GM20431 (cell line): ENCODE results near the gene RAVER2.
"Not testable (repeated sequence)": the region's sequence is repeated elsewhere in the genome, so short reads cannot be mapped to it uniquely, and the experiment has no call there.

Source experiments
- in situ Hi-C: fragments of 300-500 bp; cut with MseI, MboI; formaldehyde crosslinking; loops from one replicate; pipeline ENCODE4 v1.15.0; 2020; ENCODE audit warnings: low sequenced_read_pairs; ENCODE audit not compliant: unreplicated experiment

The RAVER2 gene, protein sequence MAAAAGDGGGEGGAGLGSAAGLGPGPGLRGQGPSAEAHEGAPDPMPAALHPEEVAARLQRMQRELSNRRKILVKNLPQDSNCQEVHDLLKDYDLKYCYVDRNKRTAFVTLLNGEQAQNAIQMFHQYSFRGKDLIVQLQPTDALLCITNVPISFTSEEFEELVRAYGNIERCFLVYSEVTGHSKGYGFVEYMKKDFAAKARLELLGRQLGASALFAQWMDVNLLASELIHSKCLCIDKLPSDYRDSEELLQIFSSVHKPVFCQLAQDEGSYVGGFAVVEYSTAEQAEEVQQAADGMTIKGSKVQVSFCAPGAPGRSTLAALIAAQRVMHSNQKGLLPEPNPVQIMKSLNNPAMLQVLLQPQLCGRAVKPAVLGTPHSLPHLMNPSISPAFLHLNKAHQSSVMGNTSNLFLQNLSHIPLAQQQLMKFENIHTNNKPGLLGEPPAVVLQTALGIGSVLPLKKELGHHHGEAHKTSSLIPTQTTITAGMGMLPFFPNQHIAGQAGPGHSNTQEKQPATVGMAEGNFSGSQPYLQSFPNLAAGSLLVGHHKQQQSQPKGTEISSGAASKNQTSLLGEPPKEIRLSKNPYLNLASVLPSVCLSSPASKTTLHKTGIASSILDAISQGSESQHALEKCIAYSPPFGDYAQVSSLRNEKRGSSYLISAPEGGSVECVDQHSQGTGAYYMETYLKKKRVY

DNA sequence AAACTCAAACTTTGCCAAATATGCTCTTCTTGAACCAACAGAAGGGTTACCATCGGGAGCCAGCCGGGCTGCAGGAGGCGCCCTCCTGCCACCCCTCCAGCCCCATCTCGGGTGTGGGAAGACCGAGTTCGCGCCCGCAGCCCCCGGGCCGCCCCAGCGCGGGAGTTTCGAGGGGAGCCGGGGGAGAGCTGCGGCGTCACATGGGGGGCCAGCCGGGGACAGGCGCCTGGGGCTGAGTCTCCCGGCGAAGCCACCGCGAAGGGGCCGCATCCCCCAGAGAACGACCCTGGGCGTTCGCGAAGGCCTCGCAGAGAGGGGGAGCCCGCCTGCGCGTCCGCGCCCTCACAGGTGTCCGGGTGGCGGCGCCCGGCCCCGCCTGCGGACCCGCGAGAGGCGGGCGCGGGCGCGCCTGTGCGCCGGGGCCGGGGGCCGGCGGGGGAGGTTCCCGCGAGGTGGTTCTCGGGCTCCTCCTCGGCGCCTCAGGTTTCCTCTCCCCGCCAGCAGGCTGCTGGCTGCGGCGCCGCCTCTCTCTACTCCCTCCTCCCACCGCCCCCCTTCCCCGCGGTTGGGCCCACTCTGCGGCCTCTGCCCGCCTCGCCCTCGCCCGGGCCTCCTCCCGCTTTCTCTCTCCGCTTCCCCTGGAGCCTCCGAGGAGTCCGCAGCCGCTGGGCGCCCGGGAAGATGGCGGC, at the start of gene RAVER2:
Gene RAVER2 (plus strand): TSS at position 584 of the 689 bp plus-strand sequence. CDS start 98 bp downstream, at position 682.
- in situ Hi-C loops, result no loop called here

DNA sequence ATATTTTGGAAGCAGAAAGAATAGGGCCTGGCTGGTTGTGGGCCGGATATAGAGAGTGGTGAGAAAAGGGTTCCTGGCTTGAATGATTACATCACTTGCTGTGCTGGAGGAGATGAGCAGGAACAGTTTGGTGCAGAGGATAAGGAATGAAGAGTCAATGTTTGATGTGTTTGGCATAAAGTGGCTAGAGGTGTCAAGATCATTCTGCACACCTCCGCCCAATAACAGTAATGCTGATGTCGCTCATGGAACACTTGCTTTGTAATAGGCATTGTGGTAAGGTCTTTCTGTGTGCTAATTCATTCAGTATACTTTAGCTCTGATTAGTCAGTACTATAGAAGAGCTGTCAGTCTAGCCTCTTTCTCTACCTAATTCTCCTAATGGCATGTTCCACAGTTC, 48.0 kb upstream of the RAVER2 start:
- in situ Hi-C loops, result no loop called here

DNA sequence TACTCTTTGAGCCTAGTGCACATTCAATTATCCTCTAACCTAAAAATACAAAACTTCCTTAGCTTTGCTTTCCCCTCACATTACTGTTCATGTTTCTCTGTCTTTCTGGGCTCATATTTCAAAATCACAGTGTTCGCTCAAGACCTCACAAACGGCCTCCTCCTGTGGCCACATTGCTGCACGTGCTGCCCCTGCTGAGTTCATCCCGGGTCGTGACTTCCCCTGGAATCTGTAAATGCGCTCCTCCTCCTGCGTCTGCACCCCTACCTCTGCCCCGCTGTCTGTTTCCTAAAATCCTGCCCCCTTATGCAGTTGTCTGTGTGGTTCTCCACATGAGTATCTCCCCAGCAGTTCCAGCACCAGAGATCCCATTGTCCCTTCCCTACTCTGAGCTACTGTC, 45.5 kb upstream of the RAVER2 start:
- in situ Hi-C loops, result no loop called here

DNA sequence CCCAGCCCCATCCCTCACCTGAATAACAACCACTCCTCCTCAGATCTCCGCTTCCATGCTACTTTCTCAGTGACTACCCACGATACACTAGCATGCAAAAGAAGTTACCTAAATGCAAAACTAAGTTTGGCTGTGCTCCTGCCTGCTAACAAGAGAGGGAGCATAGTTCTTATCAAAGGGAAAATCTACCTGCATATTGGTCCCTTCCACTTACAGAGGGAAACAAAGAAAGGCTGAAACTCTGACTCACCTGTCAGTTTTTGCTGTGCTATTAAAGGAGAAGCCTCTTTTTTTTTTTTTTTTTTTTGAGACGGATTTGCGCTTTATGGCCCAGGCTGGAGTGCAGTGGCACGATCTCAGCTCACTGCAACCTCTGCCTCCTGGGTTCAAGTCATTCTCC, 43.8 kb upstream of the RAVER2 start:
- in situ Hi-C loops, result no loop called here

DNA sequence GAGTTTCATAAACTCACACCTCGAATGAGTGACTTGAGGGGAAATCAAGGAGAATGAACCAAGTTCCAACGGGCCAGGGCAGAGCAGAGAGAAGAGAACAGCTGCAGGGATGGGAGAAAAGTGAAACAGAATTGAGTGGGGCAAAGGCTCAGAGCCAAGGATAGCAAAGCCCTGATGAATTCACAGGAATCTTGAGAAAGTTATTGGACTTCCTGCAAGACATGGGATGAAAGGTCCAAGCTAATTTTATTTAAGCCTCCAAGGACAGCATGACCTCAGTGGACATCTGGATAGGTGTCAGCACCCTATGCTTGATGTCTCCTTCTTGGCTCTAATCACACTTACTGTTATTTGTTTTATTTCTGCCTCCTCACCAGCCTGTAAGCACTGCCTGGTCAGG, 43.0 kb upstream of the RAVER2 start:
- in situ Hi-C loops, result no loop called here

GRCh38 chr1:64702670-64703069, 42.2 kb upstream of the RAVER2 start:
- in situ Hi-C loops, result not testable (repeated sequence)

DNA sequence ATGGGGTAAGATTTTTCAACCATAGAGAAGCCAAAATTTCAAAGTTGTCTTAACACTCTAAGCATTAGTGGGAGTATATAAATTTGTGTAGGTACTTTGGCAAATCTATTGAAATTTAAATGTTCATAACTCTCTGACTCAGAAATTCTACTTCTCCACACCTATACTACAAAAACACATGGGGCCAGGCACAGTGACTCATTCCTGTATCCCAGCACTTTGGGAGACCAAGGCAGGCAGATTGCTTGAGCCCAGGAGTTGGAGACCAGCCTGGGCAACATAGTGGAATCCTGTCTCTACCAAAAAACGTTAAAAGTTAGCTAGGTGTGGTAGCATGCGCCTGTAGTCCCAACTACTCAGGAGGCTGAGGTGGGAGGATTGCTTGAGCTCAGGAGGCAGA, 41.3 kb upstream of the RAVER2 start:
- in situ Hi-C loops, result no loop called here

DNA sequence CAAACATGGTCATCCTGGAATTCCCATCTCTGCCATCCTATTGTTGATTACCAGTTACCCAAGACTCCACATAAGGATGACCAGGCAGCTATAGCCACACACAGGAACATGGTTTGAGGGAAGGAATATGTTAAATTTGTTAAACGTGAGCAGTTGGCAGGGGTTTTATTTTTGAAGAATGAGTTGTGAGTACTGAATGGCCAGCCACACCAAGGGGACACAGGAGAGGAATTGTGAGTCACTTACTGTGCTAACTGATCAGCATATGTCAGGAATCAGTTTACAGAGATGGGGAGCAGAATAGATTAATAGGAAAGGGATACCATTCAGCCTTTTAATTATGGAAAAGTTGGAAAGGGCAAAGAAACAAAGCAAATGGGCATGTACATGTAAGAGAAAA, 39.3 kb upstream of the RAVER2 start:
- in situ Hi-C loops, result no loop called here

DNA sequence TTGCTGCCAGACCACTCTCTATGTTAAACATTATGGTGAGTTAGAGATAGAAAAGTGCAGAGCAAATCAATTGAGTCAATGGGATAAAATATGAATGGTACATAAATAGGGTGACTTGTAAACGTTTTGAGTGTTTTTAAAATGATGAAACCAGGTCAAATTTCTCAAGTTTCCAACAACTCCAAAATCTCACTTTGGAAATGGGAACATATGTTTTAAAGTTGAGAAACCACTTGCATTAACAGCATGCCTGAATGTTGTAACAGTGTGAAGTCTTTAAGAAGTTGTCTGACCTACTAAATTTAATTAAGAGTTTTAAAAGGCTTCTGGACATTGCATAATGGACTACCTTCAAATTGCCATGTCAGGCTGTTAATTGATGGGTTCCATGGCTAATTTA, 33.6 kb upstream of the RAVER2 start:
- in situ Hi-C loops, result no loop called here

DNA sequence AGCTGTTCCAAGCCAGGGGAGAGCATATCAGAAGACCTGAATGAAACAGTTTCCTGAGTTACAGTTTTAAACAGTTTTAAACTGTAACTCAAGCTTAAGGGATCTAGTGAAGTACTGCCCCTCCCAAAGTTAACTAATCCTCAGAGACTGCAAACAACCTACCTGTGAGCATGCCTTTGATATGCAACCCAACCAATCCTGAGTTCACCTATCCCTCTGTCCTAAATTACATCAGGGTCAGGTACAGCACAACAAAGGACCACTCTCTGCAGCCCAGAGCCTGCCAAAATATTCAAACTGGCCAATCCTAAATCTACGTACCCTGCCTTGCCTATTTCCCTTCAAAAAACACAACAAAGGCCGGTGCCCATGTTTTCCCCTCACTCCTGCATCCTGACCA, 32.8 kb upstream of the RAVER2 start:
- in situ Hi-C loops, result no loop called here

GRCh38 chr1:64715186-64715585, 29.7 kb upstream of the RAVER2 start:
- in situ Hi-C loops, result no loop called here

GRCh38 chr1:64721135-64721534, 23.7 kb upstream of the RAVER2 start:
- in situ Hi-C loops, result no loop called here

- in situ Hi-C loops, result no loop called here
These were observed 23.2 kb upstream of the RAVER2 start for GRCh38 chr1:64721576-64722145.

- in situ Hi-C loops, result no loop called here
These were observed 17.0 kb upstream of the RAVER2 start for GRCh38 chr1:64727861-64728260.

- in situ Hi-C loops, result no loop called here
These were observed 11.1 kb upstream of the RAVER2 start for GRCh38 chr1:64733581-64734286.

DNA sequence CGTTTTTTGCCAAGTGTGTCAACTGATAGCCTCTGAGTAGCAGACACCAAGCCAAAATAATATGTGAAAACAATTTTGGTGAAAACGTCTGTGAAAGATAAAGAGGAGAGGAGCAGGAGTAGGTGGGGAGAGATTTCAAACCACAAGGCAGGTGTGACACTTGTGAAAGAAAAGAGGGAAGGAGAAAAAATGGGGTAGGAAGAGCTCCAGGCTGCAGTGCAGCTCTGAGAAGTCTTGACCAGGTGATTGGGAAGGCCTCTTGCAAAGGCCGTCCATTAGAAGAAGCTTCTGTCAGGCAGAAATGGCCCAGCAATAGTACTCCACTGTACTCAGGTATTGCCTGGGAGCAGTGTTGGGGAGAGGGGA, 10.6 kb upstream of the RAVER2 start:
- in situ Hi-C loops, result no loop called here

GRCh38 chr1:64740687-64741086, 4.2 kb upstream of the RAVER2 start:
- in situ Hi-C loops, result not testable (repeated sequence)

DNA sequence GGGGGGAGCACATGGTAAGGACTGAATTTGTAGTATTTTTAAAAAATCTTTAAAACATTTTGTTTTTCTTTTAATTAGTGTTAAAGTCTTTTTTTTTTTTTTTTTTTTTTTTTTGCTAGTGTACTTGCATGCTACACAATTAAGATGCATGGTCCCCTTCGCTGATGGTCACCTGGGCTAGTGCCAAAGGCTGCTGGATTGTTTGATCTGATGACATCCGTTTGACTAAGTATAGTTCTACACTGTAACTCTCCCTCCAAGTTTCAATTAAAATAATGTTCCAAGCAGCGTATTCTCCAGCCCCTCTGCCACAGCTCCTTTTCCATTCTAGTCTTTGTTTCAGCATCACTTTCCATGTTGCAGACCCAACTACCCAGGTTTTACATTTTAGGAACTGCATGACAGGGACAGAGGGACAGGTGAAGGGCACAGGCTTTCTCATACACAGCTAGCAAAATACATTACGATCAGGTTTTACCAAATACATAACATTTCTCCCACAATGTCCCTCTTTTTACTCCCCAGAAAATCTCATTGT, 852 bp upstream of the RAVER2 start:
- in situ Hi-C loops, result no loop called here

GRCh38 chr1:64745181-64745985, 508 bp downstream of the RAVER2 start:
- in situ Hi-C loops, result no loop called here
